ENCODE measurements around the gene ART1. TPM values are rescaled to one million over a fixed set of nuclear protein-coding genes. Genes with fewer than 3 reads are reported as not detected.

Gene ART1
- total RNA-seq, 1 experiment from 2014 or later, result not detected

GRCh38 chr11:3684819-3685172 is 39.9 kb downstream of the ART1 start:
- no peak for DNase-seq (ENCODE audit: low read depth)
- in situ Hi-C loops (cut with HindIII; ENCODE audit: low pct_unique_long_range_greater_than_20kb, low sequenced_read_pairs), result loop anchor here (25.0 kb wide), 1 partner anchor 103 kb away; the partner anchor contains the start of gene NUP98

DNA sequence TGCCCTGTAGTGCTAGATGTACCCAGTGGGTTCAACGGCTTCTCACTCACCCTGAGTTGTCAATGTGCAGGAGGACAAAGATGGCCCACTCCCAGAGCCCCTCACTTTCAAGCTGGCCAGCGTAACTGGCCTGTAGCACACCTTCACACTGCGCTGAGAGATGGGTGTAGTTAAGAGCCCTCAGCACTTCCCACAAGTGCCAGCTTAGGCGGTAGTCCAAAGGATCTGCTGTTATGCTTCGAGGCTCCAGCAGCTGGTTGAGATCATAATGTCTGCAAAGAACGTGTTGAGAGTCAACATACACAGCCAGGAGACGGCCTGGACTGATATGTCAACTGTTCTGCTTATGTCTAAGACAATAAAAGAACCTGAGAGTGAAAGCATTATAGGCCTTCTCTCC is 41.0 kb downstream of the ART1 start:
- no peak for DNase-seq (ENCODE audit: low read depth)
- in situ Hi-C loops (cut with HindIII; ENCODE audit: low pct_unique_long_range_greater_than_20kb, low sequenced_read_pairs), result loop anchor here (25.0 kb wide), 1 partner anchor 101 kb away; the partner anchor contains the start of gene NUP98

DNA sequence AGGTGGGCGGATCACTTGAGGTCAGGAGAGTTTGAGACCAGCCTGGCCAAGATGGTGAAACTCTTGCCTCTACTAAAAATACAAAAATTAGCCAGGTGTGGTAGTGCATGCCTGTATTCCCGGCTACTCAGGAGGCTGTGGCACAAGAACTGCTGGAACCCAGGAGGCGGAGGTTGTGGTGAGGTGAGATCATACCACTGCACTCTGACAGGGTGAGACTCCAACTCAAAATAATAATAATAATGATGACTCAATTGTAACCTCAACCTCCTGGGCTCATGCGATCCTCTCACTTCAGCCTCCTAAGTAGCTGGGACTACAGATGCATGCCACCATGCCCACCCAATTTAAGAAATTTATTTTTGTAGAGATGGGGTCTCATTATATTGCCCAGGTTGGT is 41.8 kb downstream of the ART1 start:
- no peak for DNase-seq (ENCODE audit: low read depth)
- in situ Hi-C loops (cut with HindIII; ENCODE audit: low pct_unique_long_range_greater_than_20kb, low sequenced_read_pairs), result loop anchor here (25.0 kb wide), 1 partner anchor 101 kb away; the partner anchor contains the start of gene NUP98

DNA sequence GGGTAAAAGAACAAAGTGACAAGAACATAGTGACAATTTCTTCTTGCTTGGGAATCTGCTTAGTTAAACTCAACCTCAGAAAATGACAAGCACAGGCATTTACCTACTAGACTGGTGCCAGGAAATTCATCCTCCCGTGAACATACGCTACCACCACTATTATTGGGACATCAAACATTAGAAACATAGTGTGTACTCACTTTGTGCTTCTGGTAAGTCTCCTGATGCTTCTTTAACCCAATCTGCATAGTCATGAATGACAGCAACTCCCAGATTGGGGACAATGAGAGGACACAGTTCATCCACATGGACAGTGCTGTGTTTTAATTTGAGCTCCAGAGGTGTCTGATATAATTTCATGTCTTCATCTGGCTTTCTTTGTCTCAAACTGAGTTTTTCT is 55.5 kb downstream of the ART1 start:
- in situ Hi-C loops (cut with HindIII; ENCODE audit: low pct_unique_long_range_greater_than_20kb, low sequenced_read_pairs), result no loop called here
- DNase-seq (ENCODE audit: low read depth), result no peak

- in situ Hi-C loops (cut with HindIII; ENCODE audit: low pct_unique_long_range_greater_than_20kb, low sequenced_read_pairs), result no loop called here
- DNase-seq (ENCODE audit: low read depth), result no peak
These were observed 56.0 kb downstream of the ART1 start for GRCh38 chr11:3700910-3701309.

- in situ Hi-C loops (cut with HindIII; ENCODE audit: low pct_unique_long_range_greater_than_20kb, low sequenced_read_pairs), result no loop called here
- no peak for DNase-seq (ENCODE audit: low read depth)
These were observed 58.5 kb downstream of the ART1 start for GRCh38 chr11:3703383-3703782.

DNA sequence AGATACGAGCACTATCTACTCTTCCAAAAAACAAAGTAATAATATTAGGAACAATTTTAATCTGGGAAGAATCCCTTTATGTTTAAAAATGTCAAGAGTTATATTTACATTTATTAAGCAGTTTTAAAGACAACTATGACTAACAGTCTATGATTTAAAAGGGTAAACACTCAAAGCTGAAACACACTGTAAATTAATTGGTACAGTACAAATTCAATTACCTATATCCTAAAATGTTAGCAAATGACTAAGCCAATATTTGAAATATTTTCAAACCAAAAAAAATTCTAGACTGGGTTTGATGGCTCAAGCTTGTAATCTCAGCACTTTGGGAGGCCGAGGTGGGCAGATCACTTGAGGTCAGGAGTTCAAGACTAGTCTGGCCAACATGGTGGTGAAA is 62.2 kb downstream of the ART1 start:
- no peak for DNase-seq (ENCODE audit: low read depth)
- in situ Hi-C loops (cut with HindIII; ENCODE audit: low pct_unique_long_range_greater_than_20kb, low sequenced_read_pairs), result no loop called here

- in situ Hi-C loops (cut with HindIII; ENCODE audit: low pct_unique_long_range_greater_than_20kb, low sequenced_read_pairs), result no loop called here
- DNase-seq (ENCODE audit: low read depth), result no peak
These were observed 65.0 kb downstream of the ART1 start for GRCh38 chr11:3709977-3710376.

DNA sequence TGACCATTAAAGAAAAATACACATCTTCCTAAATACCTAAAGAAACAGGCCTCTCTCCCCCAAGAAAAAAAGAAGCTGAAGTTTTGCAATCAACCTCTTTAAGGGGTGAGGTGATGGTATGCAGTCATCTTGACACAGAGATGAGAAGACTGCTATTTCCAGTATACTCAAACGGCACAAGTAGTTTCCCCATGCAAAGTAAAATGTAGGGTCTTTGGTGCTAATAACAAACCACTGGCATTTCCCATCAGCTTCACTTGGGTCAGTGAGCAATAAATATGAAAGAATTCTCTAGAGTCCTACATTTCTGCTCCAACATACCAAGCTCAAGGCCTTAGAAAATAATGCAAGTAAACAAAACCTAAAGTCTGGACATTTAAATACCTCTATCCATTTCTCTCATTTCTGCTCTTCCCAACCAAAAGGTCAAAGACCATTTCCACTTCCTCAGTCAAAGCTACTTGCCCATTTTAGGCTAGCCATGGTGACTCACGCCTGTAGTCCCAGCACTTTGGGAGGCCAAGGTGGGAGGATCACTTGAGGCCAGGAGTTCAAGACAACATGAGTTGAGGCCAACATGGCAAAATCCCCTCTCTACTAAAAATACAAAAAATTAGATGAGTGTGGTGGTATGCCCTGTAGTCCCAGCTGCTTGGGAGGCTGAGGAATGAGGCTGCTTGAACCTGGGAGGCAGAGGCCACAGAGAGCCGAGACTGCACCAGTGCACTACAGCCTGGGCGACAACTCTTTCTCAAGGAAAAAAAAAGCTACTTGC is 65.7 kb downstream of the ART1 start:
- in situ Hi-C loops (cut with HindIII; ENCODE audit: low pct_unique_long_range_greater_than_20kb, low sequenced_read_pairs), result no loop called here
- DNase-seq (ENCODE audit: low read depth), result no peak

DNA sequence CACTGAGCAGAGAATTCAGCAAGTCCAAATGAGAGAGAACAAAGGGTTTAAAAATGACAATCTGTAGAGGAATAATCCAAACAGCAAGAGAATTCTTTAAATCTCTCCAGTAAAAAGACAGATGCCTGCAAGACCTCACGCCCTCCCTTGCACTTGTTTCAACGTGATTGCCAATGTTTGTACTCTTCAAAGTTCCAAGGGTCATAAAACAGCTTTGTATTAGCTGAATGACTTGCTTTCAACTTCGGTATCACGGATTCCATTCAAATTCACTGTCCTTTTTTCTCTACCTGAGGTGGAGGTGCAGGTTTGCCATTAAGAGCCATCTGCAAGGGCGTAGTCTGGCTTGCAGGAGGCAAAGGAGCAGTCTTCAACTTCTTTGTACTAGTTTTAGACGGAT is 67.3 kb downstream of the ART1 start:
- in situ Hi-C loops (cut with HindIII; ENCODE audit: low pct_unique_long_range_greater_than_20kb, low sequenced_read_pairs), result no loop called here
- DNase-seq (ENCODE audit: low read depth), result no peak

Other genes starting within 250 kb of the ART1 start
- 3.5 and 4.9 TPM in 2 replicates for gene ART5, start 3.1 kb upstream of the ART1 start, total RNA-seq (2014; rRNA removed; shearing (Covaris generic); ENCODE audit: low replicate concordance)
- gene CHRNA10, start 26.3 kb downstream of the ART1 start, total RNA-seq (2014; rRNA removed; shearing (Covaris generic); ENCODE audit: low replicate concordance), result not detected in 2 replicates
- 79.6 and 89.6 TPM in 2 replicates for gene NUP98, start 152.4 kb downstream of the ART1 start, total RNA-seq (2014; rRNA removed; shearing (Covaris generic); ENCODE audit: low replicate concordance)
- gene PGAP2, start 163.4 kb downstream of the ART1 start, total RNA-seq (2014; rRNA removed; shearing (Covaris generic); ENCODE audit: low replicate concordance), result 26.6 and 28.4 TPM in 2 replicates
- 7.1 and 9.3 TPM in 2 replicates for gene RHOG, start 195.8 kb downstream of the ART1 start, total RNA-seq (2014; rRNA removed; shearing (Covaris generic); ENCODE audit: low replicate concordance)
- gene STIM1, start 210.5 kb downstream of the ART1 start, total RNA-seq (2014; rRNA removed; shearing (Covaris generic); ENCODE audit: low replicate concordance), result 36.1 and 45.5 TPM in 2 replicates